Muscle of arm (tissue), 14 donors: Measurements from ENCODE around the gene EIF5A2. TPM values are rescaled to one million over a fixed set of nuclear protein-coding genes. Genes with fewer than 3 reads are reported as not detected.
"Not testable (repeated sequence)": the region's sequence is repeated elsewhere in the genome, so short reads cannot be mapped to it uniquely, and the experiment has no call there.

ENCODE experiments used
- DNase-seq: peaks from one replicate; pipeline ENCODE4 v3.0.0-alpha.2; 2013
- long read RNA-seq, 11 donors: transcript quantifications; one replicate each; lab custom pipeline, GENCODE V29; 2026
- polyA plus RNA-seq, 12 donors: library from polyadenylated mRNA; unstranded; fragments of 120-200 nt; gene quantifications; one replicate each; pipeline ENCODE4 v1.2.1, GENCODE V29; 2013; ENCODE audit not compliant: insufficient read length in 12 of 12

Gene EIF5A2
- 1 to 10 TPM in 11 of 12 donors, not detected in 1; 3.0 to 7.3 (median 4.9) TPM for polyA plus RNA-seq
- long read RNA-seq, donor 1, full-length matches to known transcripts, result 4 of 4 reads
- long read RNA-seq, donor 1, partial matches to known transcripts, result 0 of 4 reads
- long read RNA-seq, donor 1, other reads (novel, unspliced or antisense), result 0 of 4 reads
- long read RNA-seq, donor 2, full-length matches to known transcripts, result 1 of 1 reads
- long read RNA-seq, donor 2, partial matches to known transcripts, result 0 of 1 reads
- long read RNA-seq, donor 2, other reads (novel, unspliced or antisense), result 0 of 1 reads
- long read RNA-seq, donor 3, full-length matches to known transcripts, result 2 of 2 reads
- long read RNA-seq, donor 3, partial matches to known transcripts, result 0 of 2 reads
- long read RNA-seq, donor 3, other reads (novel, unspliced or antisense), result 0 of 2 reads
- long read RNA-seq, donor 4, result 0 reads
- long read RNA-seq, donor 5, full-length matches to known transcripts, result 4 of 4 reads
- long read RNA-seq, donor 5, partial matches to known transcripts, result 0 of 4 reads
- long read RNA-seq, donor 5, other reads (novel, unspliced or antisense), result 0 of 4 reads
- long read RNA-seq, donor 6, full-length matches to known transcripts, result 2 of 2 reads
- long read RNA-seq, donor 6, partial matches to known transcripts, result 0 of 2 reads
- long read RNA-seq, donor 6, other reads (novel, unspliced or antisense), result 0 of 2 reads
- long read RNA-seq, donor 7, result 0 reads
- long read RNA-seq, donor 8, full-length matches to known transcripts, result 7 of 7 reads
- long read RNA-seq, donor 8, partial matches to known transcripts, result 0 of 7 reads
- long read RNA-seq, donor 8, other reads (novel, unspliced or antisense), result 0 of 7 reads
- long read RNA-seq, donor 9, full-length matches to known transcripts, result 2 of 2 reads
- long read RNA-seq, donor 9, partial matches to known transcripts, result 0 of 2 reads
- long read RNA-seq, donor 9, other reads (novel, unspliced or antisense), result 0 of 2 reads
- long read RNA-seq, donor 10, full-length matches to known transcripts, result 1 of 1 reads
- long read RNA-seq, donor 10, partial matches to known transcripts, result 0 of 1 reads
- long read RNA-seq, donor 10, other reads (novel, unspliced or antisense), result 0 of 1 reads
- long read RNA-seq, donor 11, full-length matches to known transcripts, result 2 of 2 reads
- long read RNA-seq, donor 11, partial matches to known transcripts, result 0 of 2 reads
- long read RNA-seq, donor 11, other reads (novel, unspliced or antisense), result 0 of 2 reads

DNA sequence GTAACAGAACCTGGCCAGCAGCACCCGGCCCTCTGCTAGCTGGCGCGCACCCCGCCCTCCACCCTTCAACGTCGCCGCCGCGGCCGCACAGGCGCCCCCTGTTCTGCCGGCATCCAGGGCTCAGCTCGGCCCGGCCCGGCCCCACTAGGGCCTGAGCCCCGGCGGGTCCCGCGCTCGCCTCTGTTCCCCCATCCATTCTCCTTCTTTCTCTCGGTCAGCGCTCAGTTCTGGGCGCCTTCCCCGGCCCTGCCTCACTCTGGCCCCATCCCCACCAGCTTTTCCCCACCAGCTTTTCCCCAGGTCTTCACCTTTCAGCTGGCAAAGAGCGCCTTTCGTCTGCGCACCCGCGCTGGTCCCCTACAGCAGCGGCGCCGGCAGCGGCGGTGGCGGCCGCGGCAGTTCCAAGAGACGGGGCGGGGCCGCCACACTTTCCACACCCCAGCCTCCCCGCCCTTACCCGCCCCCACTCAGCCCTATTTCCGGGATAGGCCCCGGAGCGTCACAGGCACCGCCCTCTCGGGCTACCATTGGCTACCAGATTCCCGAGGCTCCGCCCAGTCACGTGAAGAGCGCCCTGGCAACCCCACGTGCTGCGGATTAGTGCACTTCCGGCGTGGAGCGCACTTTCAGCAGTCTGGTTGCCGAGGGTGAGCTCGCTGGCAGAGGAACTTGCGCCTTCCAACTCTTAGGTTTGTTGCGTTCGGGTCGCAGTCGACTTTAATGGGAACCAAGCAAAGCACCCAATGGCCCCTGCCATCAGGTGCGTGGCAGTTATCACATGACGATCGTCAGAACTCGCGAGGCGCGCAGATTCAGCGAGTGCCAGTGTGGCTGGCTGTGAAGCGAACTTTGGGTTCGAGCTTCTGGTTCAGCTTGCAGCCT, at the start of gene EIF5A2:
EIF5A2 (minus strand) TSS at position 403 of the 882 bp plus-strand sequence. CDS start 831 bp downstream, outside the sequence.
- DNase-seq, result peak; percentile 91

DNA sequence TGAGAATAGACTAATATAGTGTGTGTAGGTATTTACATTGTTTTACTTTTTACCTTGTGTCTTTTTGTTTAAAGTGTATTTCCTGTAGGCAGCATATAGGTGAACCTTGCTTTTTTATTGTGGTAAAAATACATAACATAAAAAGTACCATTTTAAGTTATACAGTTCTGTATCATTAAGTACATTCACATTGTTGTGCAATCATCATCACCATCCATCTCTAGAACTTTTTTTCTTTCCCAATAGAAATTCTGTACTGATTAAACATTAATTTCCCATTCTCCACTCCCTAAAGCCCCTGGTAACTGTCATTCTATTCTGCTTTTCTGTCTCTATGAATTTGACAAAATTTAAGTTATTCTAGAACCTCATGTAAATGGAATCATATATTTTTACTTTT, 48.2 kb upstream of the EIF5A2 start:
- DNase-seq, result no peak

DNA sequence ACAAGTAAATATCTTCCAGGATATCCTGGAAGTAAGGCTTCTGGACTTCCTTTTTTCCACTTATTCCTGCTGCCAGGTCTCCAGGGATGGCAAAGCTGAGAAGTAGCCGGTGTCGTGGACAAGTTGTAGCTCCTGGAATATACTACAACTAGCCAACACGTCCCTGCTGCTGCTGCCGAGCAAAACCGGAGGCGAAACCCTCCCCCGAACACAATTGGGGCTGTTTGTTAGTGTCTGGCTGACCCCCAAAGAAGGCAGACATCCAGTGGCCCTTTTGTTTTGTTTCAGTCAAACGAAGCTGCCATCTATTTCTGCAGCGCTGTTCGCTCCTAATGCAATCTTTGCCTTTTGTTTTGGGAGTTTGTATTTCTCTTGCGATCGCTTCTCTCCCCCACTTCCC, 45.3 kb upstream of the EIF5A2 start:
- no peak for DNase-seq

DNA sequence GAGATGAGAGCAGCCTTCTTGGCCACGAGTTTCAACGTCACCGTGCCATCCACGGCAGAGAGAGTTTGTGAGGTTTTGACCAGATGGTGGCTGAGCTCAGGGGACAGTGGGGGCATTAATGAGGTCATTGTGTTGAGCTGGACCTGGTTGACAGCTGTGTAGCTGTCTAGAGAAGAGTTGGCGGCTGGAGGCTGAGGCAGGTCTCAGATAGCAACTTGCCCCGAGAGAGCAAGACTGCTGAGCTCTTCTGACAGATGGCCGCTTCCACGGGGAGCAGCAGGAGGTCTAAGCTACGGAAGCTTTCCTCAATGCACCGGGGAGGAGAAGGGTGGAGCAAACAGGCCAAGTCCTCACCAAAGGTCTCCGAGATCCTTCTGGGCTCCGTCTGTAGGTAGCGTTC, 44.8 kb upstream of the EIF5A2 start:
- DNase-seq, result no peak

DNA sequence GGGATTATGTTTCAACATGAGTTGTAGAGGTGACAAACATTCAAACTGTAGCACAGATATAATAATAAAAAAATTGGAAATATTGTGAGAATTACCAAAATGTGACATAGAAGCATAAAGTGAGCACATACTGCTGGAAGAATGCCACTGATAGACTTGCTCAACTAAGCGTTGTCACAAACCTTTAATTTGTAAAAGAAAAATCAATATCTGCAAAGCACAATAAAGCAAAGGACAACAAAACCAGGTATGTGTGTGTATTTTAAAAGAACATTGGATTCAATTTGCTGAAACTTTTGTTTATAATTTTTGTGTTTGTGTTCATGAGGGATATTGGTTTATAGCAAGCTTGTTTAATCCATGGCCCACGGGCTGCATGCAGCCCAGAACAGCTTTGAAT, 40.8 kb upstream of the EIF5A2 start:
- no peak for DNase-seq

DNA sequence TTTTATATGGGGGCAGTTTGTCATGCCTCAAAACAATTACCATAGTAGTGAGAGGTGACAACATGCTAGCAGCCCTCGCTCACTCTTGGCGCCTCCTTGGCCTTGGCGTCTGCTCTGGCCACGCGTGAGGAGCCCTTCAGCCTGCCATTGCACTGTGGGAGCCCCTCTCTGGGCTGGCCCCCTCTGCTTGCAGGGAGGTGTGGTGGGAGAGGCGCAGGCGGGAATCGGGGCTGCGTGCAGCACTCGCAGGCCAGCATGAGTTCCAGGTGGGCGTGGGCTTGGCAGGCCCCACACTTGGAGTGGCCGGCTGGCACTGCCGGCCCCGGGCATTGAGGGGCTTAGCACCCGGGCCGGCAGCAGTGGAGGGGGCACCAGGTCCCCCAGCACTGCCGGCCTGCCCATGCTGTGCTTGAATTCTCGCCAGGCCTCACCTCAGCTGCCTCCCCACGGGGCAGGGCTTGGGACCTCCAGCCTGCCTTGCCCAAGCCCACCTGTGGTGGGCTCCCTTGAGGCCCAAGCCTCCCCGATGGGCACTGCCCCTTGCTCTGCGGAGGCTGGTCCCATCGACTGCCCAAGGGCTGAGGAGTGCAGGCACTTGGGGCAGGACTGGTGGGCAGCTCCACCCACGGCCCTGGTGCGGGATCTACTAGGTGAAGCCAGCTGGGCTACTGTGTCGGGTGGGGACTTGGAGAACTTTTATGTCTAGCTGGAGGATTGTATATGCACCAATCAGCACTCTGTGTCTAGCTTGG, 38.8 kb upstream of the EIF5A2 start:
- DNase-seq, result no peak

DNA sequence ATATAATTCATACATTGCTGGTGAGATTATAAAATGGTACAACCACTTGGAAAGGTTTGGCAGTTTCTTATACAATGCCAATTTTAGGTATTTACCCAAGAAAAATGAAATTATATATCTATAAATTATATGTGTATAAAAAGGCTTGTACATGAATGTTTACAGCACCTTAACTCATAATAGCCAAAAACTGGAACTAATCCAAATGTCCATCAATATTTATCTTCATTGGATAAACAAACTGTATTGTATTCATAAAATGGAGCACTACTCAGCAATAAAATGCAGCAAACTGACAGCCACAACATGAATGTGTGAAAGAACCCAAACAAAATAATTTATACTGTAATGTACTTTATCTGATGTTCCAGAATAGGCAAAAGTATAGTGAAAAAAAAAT, 33.6 kb upstream of the EIF5A2 start:
- DNase-seq, result no peak

DNA sequence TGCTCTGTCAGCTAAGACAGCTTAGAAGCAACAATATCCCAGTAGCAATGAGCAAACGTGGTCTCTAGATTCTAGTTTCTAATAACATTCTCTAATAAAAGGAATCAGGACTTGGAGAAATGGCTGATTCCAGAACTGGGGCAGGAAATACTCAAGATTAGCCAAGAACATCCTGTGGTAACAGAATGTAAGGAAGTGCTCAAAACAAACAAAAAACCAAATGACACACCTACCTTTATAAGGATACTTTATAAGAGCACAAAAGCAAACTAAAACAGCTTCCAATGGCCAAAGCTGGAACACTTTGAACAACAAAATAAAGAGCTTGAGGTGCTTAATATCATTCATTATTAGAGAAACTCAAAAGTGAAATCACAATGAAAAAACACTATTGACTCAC, 33.1 kb upstream of the EIF5A2 start:
- no peak for DNase-seq

DNA sequence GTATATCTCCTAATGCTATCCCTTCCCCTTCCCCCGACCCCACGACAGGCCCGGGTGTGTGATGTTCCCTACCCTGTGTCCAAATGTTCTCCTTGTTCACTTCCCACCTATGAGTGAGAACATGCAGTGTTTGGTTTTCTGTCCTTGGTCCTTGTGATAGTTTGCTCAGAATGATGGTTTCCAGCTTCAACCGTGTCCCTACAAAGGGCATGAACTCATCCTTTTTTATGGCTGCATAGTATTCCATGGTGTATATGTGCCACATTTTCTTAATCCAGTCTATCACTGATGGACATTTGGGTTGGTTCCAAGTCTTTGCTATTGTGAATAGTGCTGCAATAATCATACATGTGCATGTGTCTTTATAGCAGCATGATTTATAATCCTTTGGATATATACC, 24.6 kb upstream of the EIF5A2 start:
- not testable (repeated sequence) for DNase-seq

DNA sequence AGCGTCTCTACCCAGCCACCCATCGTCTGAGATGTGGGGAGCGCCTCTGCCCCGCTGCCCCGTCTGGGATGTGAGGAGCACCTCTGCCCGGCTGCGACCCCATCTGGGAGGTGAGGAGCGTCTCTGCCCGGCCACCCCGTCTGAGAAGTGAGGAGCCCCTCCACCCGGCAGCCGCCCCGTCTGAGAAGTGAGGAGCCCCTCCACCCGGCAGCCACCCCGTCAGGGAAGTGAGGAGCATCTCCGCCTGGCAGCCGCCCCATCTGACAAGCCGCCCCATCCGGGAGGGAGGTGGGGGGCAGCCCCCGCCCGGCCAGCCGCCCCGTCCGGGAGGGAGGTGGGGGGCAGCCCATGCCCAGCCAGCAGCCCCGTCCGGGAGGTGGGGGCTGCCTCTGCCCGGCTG, 15.1 kb upstream of the EIF5A2 start:
- not testable (repeated sequence) for DNase-seq

DNA sequence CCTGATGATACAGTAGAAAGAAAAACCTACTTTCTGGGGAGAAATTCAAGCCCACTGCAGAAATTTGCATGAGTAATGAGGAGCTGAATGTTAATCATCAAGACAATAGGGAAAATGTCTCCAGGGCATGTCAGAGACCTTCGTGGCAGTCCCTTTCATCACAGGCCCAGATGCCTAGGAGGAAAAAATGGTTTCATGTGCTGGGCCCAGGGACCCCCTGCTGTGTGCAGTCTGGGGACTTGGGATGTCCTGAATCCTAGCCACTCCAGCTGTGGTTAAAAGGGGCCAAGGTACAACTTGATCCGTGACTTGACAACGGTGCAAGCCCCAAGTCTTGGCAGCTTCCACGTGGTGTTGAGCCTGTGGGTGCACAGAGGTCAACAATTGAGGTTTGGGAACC, 10.3 kb upstream of the EIF5A2 start:
- no peak for DNase-seq

DNA sequence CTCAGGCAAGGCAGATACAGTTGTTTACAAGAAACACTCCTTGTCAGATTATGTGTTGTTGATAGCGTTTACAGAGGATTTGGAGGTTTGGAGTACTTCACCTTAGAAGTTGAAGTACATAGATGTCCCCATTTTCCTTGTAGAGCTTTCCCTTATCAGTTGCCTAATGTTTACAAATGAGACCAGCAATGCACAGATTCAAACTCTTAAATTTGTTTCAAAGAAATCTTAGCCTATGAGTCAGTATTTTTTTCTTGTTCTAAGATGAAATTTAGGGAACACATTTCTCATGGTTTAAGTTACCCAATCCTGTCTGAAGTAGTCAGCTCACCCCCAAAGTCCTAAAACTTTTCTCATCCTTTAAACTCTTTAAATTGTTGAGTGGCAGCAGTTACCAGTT, 6.3 kb upstream of the EIF5A2 start:
- no peak for DNase-seq

DNA sequence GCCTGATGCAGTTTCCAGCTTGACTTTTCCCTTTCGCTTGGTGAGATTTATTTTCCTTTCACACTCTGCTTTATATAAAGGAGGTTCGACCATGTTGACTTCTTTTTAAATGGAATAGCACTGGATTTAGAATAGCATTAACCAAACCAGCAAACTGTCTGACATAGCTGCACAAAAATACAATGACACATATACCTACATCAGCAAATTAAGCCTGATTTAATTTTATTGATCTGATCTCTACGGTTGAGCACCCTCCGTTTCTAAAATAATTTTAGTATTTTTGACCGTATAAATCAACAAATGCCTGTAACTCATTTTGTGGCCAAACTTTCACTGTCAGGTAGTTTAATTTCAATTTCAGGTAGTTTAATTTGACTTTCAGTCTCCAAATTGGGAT, 5.8 kb upstream of the EIF5A2 start:
- no peak for DNase-seq

DNA sequence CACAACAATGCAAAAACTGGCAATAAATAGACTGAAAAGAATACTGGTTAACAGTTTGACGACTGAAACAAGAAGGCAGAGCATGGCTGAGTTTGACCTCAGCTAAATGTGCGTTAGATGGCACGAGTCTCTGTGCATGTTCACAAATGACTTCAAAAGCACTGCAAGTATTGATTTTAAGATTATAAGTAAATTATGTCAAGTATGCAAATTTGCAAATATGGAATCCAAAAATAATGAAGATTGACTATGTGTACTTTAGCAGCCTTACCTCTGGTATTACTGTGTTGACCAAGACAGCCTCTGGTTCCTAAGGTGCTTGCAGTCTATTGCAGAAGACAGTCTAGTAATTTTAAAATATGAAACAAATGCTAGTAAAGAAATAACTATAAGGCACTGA, 2.6 kb upstream of the EIF5A2 start:
- DNase-seq, result no peak

DNA sequence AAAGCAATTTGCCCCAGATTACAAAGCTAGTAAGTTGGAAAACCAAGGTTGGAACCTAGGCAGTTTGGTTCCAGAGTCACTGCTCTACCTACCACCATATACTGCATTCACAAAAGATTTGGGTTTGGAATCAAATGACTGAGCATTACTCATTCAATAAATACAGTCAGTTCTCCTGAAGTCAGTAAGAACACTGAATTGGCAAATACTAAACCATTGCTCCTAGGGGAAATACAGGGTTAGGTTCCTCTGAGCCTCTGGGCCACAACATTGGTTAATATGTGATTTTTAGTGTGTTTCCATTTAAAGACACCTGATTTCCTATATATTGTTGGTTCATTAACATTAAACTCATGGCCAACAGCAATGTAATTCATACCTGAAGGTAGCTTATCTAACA, 2.1 kb upstream of the EIF5A2 start:
- no peak for DNase-seq

DNA sequence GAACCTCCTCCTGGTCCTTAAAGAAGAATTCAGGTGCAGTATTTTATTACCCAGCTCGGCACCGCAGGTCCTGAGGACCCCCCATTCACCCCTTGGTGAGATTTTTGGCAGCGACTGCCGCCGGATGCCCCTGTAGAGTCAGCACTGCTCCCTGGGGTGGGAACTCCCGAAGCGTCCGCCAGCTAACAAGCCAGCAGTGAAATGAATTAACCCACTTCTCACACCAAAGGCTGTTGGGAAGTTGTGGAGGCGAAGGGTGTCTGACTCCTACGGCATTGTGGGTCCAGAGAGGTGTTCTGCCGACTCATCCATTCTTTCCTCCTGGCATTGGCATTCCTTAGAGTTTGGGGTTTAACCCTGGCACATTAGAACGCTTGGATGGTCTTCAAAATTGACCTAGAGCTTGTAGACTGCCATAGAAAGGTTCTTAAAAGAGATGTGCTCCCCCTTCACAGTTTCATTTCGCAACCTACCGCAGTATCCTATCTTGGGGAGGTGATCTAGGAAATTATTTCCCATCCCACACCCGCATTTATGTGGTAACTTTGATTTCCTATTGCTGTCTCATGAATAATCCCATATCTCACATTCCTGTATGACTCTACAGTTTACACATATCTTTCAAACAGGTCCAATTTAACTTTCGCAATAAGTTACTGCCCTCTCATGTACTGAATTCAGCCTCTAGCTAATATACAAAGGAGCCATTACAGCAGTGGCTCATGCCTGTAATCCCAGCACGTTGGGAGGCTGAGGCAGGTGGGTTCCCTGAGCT, 879 bp upstream of the EIF5A2 start:
- peak; percentile 5 for DNase-seq

DNA sequence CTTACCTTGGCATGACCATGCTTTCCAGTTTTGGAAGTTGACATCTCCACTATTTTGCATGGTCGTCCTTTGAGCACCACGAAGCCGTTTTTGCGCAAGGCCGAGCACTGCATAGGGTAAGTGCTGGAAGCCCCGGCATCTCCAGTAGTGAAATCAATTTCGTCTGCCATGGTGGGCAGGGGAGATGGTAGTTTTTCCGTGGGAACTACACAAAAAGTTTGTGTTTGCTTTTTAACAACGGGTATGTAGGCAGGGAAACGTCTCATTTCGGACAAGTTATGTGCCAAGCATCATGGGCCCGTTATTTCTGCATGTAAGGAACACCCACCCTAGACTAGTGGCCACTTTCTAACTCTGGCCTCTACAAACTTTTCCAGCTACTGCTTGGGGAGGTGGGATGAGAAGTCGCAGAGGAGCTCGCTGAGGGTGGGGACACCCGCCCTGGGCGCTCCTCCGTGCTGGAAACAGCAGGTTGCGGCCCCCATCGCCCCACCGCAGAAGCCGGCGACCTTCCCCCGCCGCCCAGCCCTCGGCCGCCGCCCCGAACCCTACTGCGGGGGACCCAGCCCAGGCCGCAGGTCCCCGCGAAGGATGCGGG, 701 bp downstream of the EIF5A2 start:
- DNase-seq, result peak; percentile 12

DNA sequence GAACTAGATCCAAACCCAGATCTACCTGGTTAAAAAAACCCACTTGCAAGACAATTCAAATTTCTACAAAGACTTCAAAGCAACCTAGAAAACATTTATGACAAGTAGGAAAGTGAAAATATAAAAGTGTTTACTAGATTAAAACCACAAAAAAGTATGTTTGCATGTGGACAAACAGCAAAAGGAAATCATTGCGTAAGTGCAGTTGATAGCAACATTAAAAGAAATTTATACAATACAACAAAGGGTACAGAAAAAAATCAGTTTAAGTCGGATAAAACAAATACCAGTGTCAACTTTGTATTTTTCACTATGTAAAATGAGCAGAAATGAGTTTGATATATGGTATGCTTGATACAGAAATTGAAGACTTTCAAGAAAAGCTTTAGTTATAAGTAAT, 2.6 kb downstream of the EIF5A2 start:
- no peak for DNase-seq

DNA sequence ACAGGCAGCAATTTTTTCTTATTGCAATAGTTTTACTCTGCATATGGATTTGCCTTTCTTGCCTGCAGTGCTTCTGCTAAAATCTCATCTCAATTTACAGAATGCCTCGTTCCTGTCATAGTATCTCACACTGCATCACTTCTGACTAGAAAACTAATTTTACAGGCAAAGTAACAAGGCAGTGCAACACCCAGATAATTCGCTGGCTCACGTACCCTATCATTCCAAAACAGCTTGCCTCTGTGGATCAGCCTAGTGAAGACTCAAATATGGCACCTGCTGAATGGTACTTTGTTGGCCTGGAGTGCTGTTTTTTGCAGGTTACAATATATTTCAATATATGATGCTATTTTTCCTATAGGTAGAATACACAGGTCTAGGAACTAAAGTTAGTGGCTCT, 5.3 kb downstream of the EIF5A2 start:
- no peak for DNase-seq
